DND-41 (cell line): ENCODE data around the gene NPR1.
A peak's percentile ranks its signal among the peaks of the same experiment; 100 is the strongest.

ENCODE experiments used
- ATAC-seq: fragments of 200-7000 bp; cut with Tn5 transposase; 3 replicates; pipeline ENCODE4 v1.9.1; 2021; ENCODE audit warnings: low read depth; ENCODE audit not compliant: insufficient read depth
- DNase-seq: peaks from one replicate; pipeline ENCODE4 v3.0.0-alpha.2; 2020
- H2AFZ ChIP-seq: 2 replicates; pipeline ENCODE4 v1.6.0; 2012; ENCODE audit warnings: low read depth, low read length
- H3K27ac ChIP-seq: 2 replicates; pipeline ENCODE4 v1.5.1; 2012; ENCODE audit warnings: low read length, inconsistent platforms
- H3K27me3 ChIP-seq: fragments of 200-600 bp; sonication (generic); 2 replicates; pipeline ENCODE4 v1.6.0; 2012; ENCODE audit warnings: low read length, mild to moderate bottlenecking, inconsistent platforms; ENCODE audit not compliant: insufficient read depth, poor library complexity
- H3K36me3 ChIP-seq: 2 replicates; pipeline ENCODE4 v1.5.1; 2012; ENCODE audit warnings: low read length, inconsistent platforms; ENCODE audit not compliant: insufficient read depth
- H3K4me1 ChIP-seq: 2 replicates; pipeline ENCODE4 v1.5.1; 2012; ENCODE audit warnings: mild to moderate bottlenecking, low read length; ENCODE audit not compliant: insufficient read depth
- H3K4me2 ChIP-seq: 2 replicates; pipeline ENCODE4 v1.6.0; 2012; ENCODE audit warnings: mild to moderate bottlenecking, moderate library complexity, low read length, inconsistent platforms; ENCODE audit not compliant: insufficient read depth
- H3K4me3 ChIP-seq, 2 experiments: fragments of 200-600 bp in 1 of 2; shearing (Covaris generic) in 1 of 2; 2 replicates each; pipeline ENCODE4 v1.5.1; 2012 to 2016; ENCODE audit warnings: inconsistent platforms in 2 of 2, low read length in 2 of 2, mild to moderate bottlenecking in 2 of 2, low read depth in 1 of 2, moderate library complexity in 1 of 2
- H3K79me2 ChIP-seq: 2 replicates; pipeline ENCODE4 v1.6.0; 2012; ENCODE audit warnings: low read length, inconsistent platforms; ENCODE audit not compliant: insufficient read depth
- H3K9ac ChIP-seq: 2 replicates; pipeline ENCODE4 v1.6.0; 2012; ENCODE audit warnings: low read depth, mild to moderate bottlenecking, inconsistent platforms, low read length, moderate library complexity
- H3K9me3 ChIP-seq: 2 replicates; pipeline ENCODE4 v1.5.1; 2012; ENCODE audit warnings: low read length, moderate library complexity, mild to moderate bottlenecking, inconsistent platforms; ENCODE audit not compliant: insufficient read depth, severe bottlenecking
- H4K20me1 ChIP-seq: 2 replicates; pipeline ENCODE4 v1.6.0; 2012; ENCODE audit warnings: low read length; ENCODE audit not compliant: insufficient read depth
- CTCF ChIP-seq: IDR thresholded peaks from 2 replicates; pipeline ENCODE4 v1.5.1; 2012; ENCODE audit warnings: borderline replicate concordance, low read length, moderate library complexity, mild to moderate bottlenecking; ENCODE audit not compliant: poor library complexity, severe bottlenecking; ENCODE audit errors: extremely low read depth
- EZH2 ChIP-seq: IDR thresholded peaks from 3 replicates; pipeline ENCODE4 v1.6.1; 2012; ENCODE audit warnings: borderline replicate concordance, low read depth, mild to moderate bottlenecking, moderate library complexity, low read length, inconsistent platforms; ENCODE audit not compliant: severe bottlenecking

NPR1 gene

GRCh38 chr1:153673511-153673910, 5.0 kb upstream of the NPR1 start:
- H3K4me2 ChIP-seq = no peak overlapping the region
- peaks cover 20% of the 10 kb centered on the region for H3K36me3 ChIP-seq
- no peak overlapping the region for H2AFZ ChIP-seq
- peaks cover 24% of the 10 kb centered on the region for H3K4me1 ChIP-seq
- no peak for TF ChIP-seq CTCF
- TF ChIP-seq EZH2 = no peak
- H4K20me1 ChIP-seq = peaks cover 7% of the 10 kb centered on the region; the same call in 1 of the 2 replicates
- no peak overlapping the region for H3K4me3 ChIP-seq
- DNase-seq = no peak
- H3K9ac ChIP-seq = no peak overlapping the region
- ATAC-seq = no peak
- no peaks in the 10 kb centered on the region for H3K9me3 ChIP-seq
- peaks cover 23% of the 10 kb centered on the region for H3K79me2 ChIP-seq
- H3K27me3 ChIP-seq = no peaks in the 10 kb centered on the region
- H3K27ac ChIP-seq = no peak overlapping the region

- Histone ChIP-seq H3K4me2 (no peak overlapping the region), H3K4me3 (no peak overlapping the region), H3K9me3 (no peaks in the 10 kb centered on the region), H4K20me1 (no peaks in the 10 kb centered on the region), H2AFZ (no peak overlapping the region), H3K4me1 (no peaks in the 10 kb centered on the region), H3K27me3 (peaks cover 14% of the 10 kb centered on the region), H3K9ac (no peak overlapping the region), H3K27ac (no peak overlapping the region), H3K79me2 (no peaks in the 10 kb centered on the region), H3K36me3 (no peaks in the 10 kb centered on the region)
- DNase-seq (peak; percentile 54), ATAC-seq (peak; percentile 87)
- TF ChIP-seq CTCF (peak; percentile 93), EZH2 (no peak)
These were observed 570 bp upstream of the NPR1 start for GRCh38 chr1:153677718-153678518.

GRCh38 chr1:153679337-153680119, 1.0 kb downstream of the NPR1 start:
- no peaks in the 10 kb centered on the region for H3K79me2 ChIP-seq
- no peak overlapping the region for H3K4me2 ChIP-seq
- no peak overlapping the region for H3K4me3 ChIP-seq
- no peak for TF ChIP-seq EZH2
- no peak for TF ChIP-seq CTCF
- H4K20me1 ChIP-seq = no peaks in the 10 kb centered on the region
- ATAC-seq (no peak), DNase-seq (no peak)
- no peaks in the 10 kb centered on the region for H3K9me3 ChIP-seq
- H2AFZ ChIP-seq = no peak overlapping the region
- no peaks in the 10 kb centered on the region for H3K36me3 ChIP-seq
- H3K27ac ChIP-seq = no peak overlapping the region
- H3K4me1 ChIP-seq = no peaks in the 10 kb centered on the region
- peaks cover 18% of the 10 kb centered on the region for H3K27me3 ChIP-seq
- no peak overlapping the region for H3K9ac ChIP-seq
